VCaP (cell line): Measurements from ENCODE around the gene LPIN1.

Experiments used
- H3K27ac ChIP-seq: fragments of 450-650 bp; 2 replicates; pipeline ENCODE4 v1.5.1; 2017
- TF ChIP-seq, protein P1 (sequence below): fragments of 450-650 bp; conservative IDR thresholded peaks from 2 replicates; pipeline ENCODE4 v1.5.1; 2017; ENCODE audit warnings: mild to moderate bottlenecking, moderate library complexity

The LPIN1 gene

DNA sequence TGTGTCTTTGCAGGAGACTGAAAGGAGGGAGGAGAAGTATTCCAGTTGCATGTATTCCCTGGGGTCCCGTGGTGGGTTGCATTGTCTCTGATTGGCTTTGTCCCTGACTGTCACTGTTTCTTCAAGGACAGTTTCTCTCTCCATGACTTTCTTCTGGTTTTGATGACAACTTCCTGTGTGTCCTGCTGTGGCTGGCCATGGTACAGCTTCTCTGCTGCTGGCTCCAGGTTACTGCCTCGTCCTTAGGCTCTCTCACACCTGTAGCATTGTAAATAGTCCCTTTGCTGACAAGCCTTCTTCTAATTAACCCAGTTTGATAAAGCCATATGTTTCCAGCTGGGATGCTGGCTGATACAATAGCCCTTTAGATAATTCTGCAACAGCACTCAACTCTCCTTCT, 129.0 kb downstream of the LPIN1 start:
- TF ChIP-seq, protein P1, sequence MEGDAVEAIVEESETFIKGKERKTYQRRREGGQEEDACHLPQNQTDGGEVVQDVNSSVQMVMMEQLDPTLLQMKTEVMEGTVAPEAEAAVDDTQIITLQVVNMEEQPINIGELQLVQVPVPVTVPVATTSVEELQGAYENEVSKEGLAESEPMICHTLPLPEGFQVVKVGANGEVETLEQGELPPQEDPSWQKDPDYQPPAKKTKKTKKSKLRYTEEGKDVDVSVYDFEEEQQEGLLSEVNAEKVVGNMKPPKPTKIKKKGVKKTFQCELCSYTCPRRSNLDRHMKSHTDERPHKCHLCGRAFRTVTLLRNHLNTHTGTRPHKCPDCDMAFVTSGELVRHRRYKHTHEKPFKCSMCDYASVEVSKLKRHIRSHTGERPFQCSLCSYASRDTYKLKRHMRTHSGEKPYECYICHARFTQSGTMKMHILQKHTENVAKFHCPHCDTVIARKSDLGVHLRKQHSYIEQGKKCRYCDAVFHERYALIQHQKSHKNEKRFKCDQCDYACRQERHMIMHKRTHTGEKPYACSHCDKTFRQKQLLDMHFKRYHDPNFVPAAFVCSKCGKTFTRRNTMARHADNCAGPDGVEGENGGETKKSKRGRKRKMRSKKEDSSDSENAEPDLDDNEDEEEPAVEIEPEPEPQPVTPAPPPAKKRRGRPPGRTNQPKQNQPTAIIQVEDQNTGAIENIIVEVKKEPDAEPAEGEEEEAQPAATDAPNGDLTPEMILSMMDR, result no peak
- no peak overlapping the region for H3K27ac ChIP-seq

DNA sequence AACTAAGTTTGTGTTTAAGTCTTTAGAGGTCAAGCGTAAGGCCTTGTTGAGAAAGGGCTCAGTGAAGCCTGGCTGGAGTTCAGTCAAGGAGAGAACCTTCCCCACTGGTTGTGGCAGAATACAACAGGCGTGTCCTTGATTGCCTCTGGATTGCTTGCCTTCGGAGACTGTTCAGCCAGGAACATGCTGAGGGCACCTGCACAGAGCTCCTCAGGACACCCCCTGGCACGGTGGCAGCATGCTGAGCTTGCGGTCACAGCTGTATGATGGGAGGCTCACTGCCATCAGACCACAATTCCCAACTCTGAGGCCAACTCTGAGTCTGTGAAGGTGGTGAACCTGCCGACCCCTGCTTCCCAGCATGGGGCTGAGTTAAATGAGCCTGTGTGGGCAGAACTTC, 130.0 kb downstream of the LPIN1 start:
- H3K27ac ChIP-seq, result no peak overlapping the region
- TF ChIP-seq, protein P1, result no peak

DNA sequence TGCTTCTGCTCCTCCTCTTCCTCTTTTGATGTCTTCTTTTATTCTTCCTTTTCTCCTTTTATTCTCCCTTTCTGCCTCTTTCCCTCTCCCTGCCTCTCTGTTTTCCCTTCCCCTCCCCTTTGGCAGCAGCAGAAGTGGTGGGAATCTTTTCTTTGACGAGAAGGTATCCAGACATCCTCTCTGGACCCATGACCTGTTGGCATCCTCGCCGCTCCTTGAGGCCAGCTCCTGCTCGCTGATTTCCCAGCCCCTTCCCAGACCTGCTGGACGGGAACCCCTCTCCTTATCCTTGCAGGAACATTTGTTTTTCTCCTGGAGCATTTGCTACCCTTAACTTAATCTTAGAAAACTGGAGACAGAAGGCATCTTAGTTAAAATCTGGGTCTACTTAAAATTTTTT, 130.5 kb downstream of the LPIN1 start:
- H3K27ac ChIP-seq, result no peak overlapping the region
- TF ChIP-seq, protein P1, result no peak
